Immature natural killer cell (primary cell): ENCODE data around the gene ZFP91. TPM values are rescaled to one million over a fixed set of nuclear protein-coding genes. Genes with fewer than 3 reads are reported as not detected.
A peak's percentile ranks its signal among the peaks of the same experiment; 100 is the strongest.

Experiments
- DNase-seq, 3 donors: peaks; one replicate each; pipeline ENCODE4 v3.0.0; 2022; ENCODE audit warnings: mixed read lengths in 1 of 3
- H3K27ac Mint-ChIP-seq, 6 donors: one replicate each; pipeline ENCODE4 v1.8.0; 2020; ENCODE audit warnings: mixed read lengths in 6 of 6, mild to moderate bottlenecking in 5 of 6, inconsistent platforms in 4 of 6, moderate library complexity in 3 of 6
- H3K27me3 Mint-ChIP-seq, 3 donors: one replicate each; pipeline ENCODE4 v1.8.0; 2020 to 2021; ENCODE audit warnings: low read depth in 3 of 3, mild to moderate bottlenecking in 3 of 3, mixed read lengths in 3 of 3, moderate library complexity in 3 of 3, inconsistent platforms in 1 of 3
- H3K36me3 Mint-ChIP-seq, 3 donors: one replicate each; pipeline ENCODE4 v1.8.0; 2020; ENCODE audit warnings: mixed read lengths in 3 of 3, inconsistent platforms in 2 of 3, mild to moderate bottlenecking in 2 of 3
- H3K4me1 Mint-ChIP-seq, 2 donors: one replicate each; pipeline ENCODE4 v1.8.0; 2020; ENCODE audit warnings: inconsistent platforms in 2 of 2, mild to moderate bottlenecking in 2 of 2, mixed read lengths in 2 of 2, moderate library complexity in 1 of 2
- H3K4me3 Mint-ChIP-seq, 5 donors: one replicate each; pipeline ENCODE4 v1.8.0; 2020; ENCODE audit warnings: mild to moderate bottlenecking in 5 of 5, mixed read lengths in 5 of 5, inconsistent platforms in 3 of 5, moderate library complexity in 3 of 5
- H3K9me3 Mint-ChIP-seq, 6 donors: one replicate each; pipeline ENCODE4 v1.8.0; 2020; ENCODE audit warnings: mild to moderate bottlenecking in 6 of 6, mixed read lengths in 6 of 6, inconsistent platforms in 4 of 6, moderate library complexity in 3 of 6
- polyA plus RNA-seq, 3 donors: library from polyadenylated mRNA; unstranded; fragments of 300-500 nt; fragmentation: Illumina TruSeq; gene quantifications; one replicate each; pipeline ENCODE4 v1.2.3, GENCODE V29; 2021

Gene ZFP91
- polyA plus RNA-seq, 3 donors from 2014 or later = 6.6 to 15.4 (median 10.8) TPM

DNA sequence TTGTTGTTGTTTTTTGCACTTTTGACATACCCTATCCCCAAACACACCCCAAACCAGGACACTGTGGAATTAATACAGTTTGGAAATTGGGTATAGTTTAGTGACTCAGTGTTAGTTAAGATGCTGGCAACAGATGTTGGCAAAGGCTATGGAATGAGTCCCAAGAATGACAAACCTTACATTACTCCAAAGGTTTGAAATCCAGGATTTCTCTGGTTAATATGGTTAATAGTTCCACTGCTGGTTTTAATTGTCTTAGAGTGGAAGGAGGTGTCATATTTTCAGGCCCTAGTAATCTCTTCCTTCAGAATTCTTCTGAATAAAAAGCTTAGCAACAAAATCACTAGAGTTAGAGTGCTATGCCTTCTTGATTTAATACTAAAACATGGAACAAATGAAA lies 4.0 kb upstream of the ZFP91 start:
- Mint-ChIP-seq H3K4me1 (peaks cover 61 to 76% of the 10 kb centered on the region in 2 donors), H3K9me3 (no peaks in the 10 kb centered on the region), H3K27ac (peak overlapping the region; percentile 96 to 100 (median 99)), H3K36me3 (peaks cover 4 to 10% (median 9%) of the 10 kb centered on the region in 3 donors), H3K4me3 (peak overlapping the region; percentile 91 to 99 (median 96)), H3K27me3 (peaks cover 22 to 36% (median 35%) of the 10 kb centered on the region in 3 donors)
- no peak for DNase-seq

DNA sequence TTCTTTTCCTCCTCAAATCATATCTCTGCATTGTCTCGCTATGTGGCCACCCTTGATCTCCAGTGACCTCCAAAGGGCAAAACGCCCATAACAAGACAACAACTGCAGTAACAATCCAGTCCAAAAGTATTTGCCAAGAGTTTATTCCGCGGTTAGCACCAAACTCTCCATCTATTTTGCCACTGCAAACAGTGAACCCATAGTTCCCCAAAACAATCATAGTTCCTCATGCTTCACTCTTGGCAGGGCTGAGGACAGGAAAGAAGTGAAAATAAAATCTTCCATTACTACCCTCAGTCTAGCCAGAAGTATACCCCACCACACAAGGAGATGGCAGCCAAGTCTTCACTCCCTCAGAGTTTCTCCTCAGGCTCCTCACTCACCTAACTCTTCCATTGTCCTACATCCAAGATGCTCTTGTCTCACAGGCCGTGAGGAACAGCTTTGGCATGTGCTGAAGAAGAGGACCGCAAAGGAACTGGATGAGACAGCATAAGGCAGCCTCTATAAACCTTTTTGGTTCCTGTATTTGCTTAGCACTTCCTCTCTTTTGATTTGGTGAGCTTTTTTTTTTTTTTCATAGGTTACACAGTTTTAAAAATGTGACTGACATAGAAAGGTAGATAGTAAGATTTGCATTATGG lies 3.4 kb upstream of the ZFP91 start, which contains the start of gene LPXN:
LPXN (minus strand) TSS at position 480 of the 644 bp plus-strand sequence; CDS start at position 396, 84 bp downstream.
- peak; percentile 43 to 61 (median 56) for DNase-seq
- H3K36me3 Mint-ChIP-seq = peaks cover 0 to 6% (median 3%) of the 10 kb centered on the region in 3 donors
- H3K27me3 Mint-ChIP-seq = peaks cover 22 to 37% (median 36%) of the 10 kb centered on the region in 3 donors
- no peaks in the 10 kb centered on the region for H3K9me3 Mint-ChIP-seq
- H3K27ac Mint-ChIP-seq = peak within 1 kb of the TSS; percentile 96 to 100 (median 99)
- H3K4me1 Mint-ChIP-seq = peaks cover 66 to 79% of the 10 kb centered on the region in 2 donors
- H3K4me3 Mint-ChIP-seq = peak within 1 kb of the TSS; percentile 93 to 99 (median 98)

GRCh38 chr11:58576887-58577471 lies 1.9 kb upstream of the ZFP91 start:
- peaks cover 72 to 83% of the 10 kb centered on the region in 2 donors for H3K4me1 Mint-ChIP-seq

GRCh38 chr11:58577555-58578135 lies 1.2 kb upstream of the ZFP91 start:
- H3K4me1 Mint-ChIP-seq = peaks cover 74 to 84% of the 10 kb centered on the region in 2 donors
- DNase-seq = peak; percentile 81 to 83 (median 82)
- peak overlapping the region; percentile 96 to 100 (median 99) for H3K27ac Mint-ChIP-seq

More at GRCh38 chr11:58576887-58577471, 1.9 kb upstream of the ZFP91 start:
- DNase-seq = no peak
- H3K27ac Mint-ChIP-seq = peak overlapping the region; percentile 96 to 100 (median 99)
- H3K9me3 Mint-ChIP-seq = no peaks in the 10 kb centered on the region
- H3K4me3 Mint-ChIP-seq = peak overlapping the region; percentile 93 to 99 (median 98)
- peaks cover 22 to 37% (median 36%) of the 10 kb centered on the region in 3 donors for H3K27me3 Mint-ChIP-seq
- H3K36me3 Mint-ChIP-seq = peaks cover 0 to under 1% (median 0%) of the 10 kb centered on the region in 3 donors

DNA sequence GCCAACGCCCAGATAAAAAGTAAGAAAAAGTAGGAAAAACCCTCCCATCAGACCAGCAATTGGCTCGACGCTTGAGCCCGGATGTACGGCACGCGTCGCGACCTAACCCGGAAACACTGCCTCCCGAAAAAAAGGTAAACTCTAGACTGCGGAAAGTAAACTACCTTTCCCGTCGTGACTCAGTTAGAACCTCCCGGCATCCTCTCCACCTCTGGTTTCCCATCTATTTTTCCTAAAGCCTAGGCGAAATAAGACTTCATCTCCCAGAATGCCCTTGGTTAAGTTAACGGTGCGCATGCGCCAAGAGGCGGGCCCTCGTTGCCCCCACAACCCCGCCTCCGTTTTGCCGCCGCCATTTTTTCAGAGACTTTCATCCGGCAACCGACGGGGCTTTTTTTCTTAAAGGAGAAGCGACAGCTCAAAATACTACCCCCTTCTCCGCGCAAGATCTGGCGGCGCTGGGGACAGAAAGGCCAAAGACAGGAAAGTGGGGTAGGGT lies 678 bp upstream of the ZFP91 start:
- Mint-ChIP-seq H3K4me3 (peak overlapping the region; percentile 93 to 99 (median 98)), H3K36me3 (no peaks in the 10 kb centered on the region), H3K27me3 (peaks cover 22 to 37% (median 36%) of the 10 kb centered on the region in 3 donors), H3K27ac (peak overlapping the region; percentile 96 to 100 (median 99)), H3K9me3 (no peaks in the 10 kb centered on the region), H3K4me1 (peaks cover 76 to 85% of the 10 kb centered on the region in 2 donors)
- peak; percentile 96 for DNase-seq

More at GRCh38 chr11:58577555-58578135, 1.2 kb upstream of the ZFP91 start:
- Mint-ChIP-seq H3K9me3 (no peaks in the 10 kb centered on the region), H3K36me3 (no peaks in the 10 kb centered on the region), H3K4me3 (peak overlapping the region; percentile 93 to 99 (median 98)), H3K27me3 (peaks cover 22 to 37% (median 36%) of the 10 kb centered on the region in 3 donors)

DNA sequence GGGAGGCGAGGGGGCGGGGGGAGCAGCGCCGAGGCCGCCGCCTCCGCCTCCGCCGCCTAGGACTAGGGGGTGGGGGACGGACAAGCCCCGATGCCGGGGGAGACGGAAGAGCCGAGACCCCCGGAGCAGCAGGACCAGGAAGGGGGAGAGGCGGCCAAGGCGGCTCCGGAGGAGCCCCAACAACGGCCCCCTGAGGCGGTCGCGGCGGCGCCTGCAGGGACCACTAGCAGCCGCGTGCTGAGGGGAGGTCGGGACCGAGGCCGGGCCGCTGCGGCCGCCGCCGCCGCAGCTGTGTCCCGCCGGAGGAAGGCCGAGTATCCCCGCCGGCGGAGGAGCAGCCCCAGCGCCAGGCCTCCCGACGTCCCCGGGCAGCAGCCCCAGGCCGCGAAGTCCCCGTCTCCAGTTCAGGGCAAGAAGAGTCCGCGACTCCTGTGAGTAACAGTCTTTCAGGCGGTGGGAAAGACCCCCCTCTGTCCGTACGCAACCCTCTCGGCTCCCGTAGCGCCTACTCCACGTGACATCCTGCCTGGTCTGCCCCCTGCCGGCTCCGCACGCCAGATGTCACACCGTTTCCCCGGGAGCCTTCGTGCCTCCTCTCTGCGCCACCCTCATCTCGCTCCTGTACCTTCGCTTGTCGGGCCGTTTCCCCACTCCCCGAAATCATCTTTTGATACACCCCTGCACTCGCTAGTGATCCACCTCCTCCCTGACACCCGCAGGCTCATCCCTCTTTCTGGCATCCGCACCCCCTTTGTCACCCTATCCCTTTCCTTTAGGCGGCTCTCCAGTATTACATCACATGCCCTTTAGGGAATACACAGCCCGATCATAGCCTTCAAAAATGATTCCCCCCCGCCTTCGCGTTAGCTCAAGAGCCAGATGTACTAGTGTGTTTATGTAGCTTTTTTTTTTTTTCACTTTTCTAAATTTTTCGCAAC lies 598 bp downstream of the ZFP91 start:
- peaks cover 67 to 83% of the 10 kb centered on the region in 2 donors for H3K4me1 Mint-ChIP-seq
- H3K4me3 Mint-ChIP-seq = peak overlapping the region; percentile 97 to 99 (median 99)
- DNase-seq = peak; percentile 88 to 90 (median 89)
- no peaks in the 10 kb centered on the region for H3K36me3 Mint-ChIP-seq
- no peaks in the 10 kb centered on the region for H3K9me3 Mint-ChIP-seq
- H3K27me3 Mint-ChIP-seq = peaks cover 22 to 37% (median 36%) of the 10 kb centered on the region in 3 donors
- peak overlapping the region; percentile 98 to 100 (median 100) for H3K27ac Mint-ChIP-seq

GRCh38 chr11:58580311-58580710 lies 1.4 kb downstream of the ZFP91 start:
- Mint-ChIP-seq H3K4me1 (peaks cover 59 to 75% of the 10 kb centered on the region in 2 donors), H3K36me3 (no peaks in the 10 kb centered on the region), H3K4me3 (peak overlapping the region; percentile 97 to 99 (median 99)), H3K27me3 (peaks cover 22 to 34% (median 33%) of the 10 kb centered on the region in 3 donors), H3K27ac (peak overlapping the region; percentile 90 to 100 (median 98)), H3K9me3 (no peaks in the 10 kb centered on the region)
- no peak for DNase-seq

DNA sequence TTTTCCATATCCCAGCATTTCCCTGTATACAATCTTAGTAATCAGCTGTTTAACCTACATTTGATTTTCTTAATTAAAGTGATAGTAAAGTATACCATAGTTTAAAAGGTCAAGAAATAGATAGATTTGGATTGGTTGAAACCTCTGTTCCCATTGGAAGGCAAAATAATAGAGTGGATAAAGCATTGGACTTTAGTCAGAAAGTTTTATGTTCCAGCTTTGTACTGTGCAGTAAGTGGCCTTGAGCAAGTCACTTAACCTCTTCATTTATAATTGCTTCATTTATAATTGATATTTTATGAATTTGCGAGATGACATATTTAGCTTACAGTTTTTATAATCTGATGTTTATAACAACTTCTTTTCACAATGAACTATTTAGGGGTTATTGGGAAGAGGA lies 3.6 kb downstream of the ZFP91 start:
- H3K27me3 Mint-ChIP-seq = peaks cover 20 to 24% (median 23%) of the 10 kb centered on the region in 3 donors
- H3K4me1 Mint-ChIP-seq = peaks cover 43 to 75% of the 10 kb centered on the region in 2 donors
- peaks cover 0 to 10% (median 4%) of the 10 kb centered on the region in 3 donors for H3K36me3 Mint-ChIP-seq
- no peak for DNase-seq
- peak overlapping the region in 1 of 5 donors; percentile 14 for H3K4me3 Mint-ChIP-seq
- peak overlapping the region in 3 of 6 donors; percentile 19 to 62 (median 56) for H3K27ac Mint-ChIP-seq
- no peaks in the 10 kb centered on the region for H3K9me3 Mint-ChIP-seq

GRCh38 chr11:58586998-58587397 lies 8.1 kb downstream of the ZFP91 start:
- Mint-ChIP-seq H3K27ac (peak overlapping the region in 3 of 6 donors; percentile 3 to 68 (median 12)), H3K9me3 (no peaks in the 10 kb centered on the region), H3K36me3 (peaks cover 0 to 10% (median 4%) of the 10 kb centered on the region in 3 donors), H3K4me1 (peaks cover 23 to 87% of the 10 kb centered on the region in 2 donors), H3K27me3 (no peaks in the 10 kb centered on the region), H3K4me3 (no peak overlapping the region)
- DNase-seq = no peak

DNA sequence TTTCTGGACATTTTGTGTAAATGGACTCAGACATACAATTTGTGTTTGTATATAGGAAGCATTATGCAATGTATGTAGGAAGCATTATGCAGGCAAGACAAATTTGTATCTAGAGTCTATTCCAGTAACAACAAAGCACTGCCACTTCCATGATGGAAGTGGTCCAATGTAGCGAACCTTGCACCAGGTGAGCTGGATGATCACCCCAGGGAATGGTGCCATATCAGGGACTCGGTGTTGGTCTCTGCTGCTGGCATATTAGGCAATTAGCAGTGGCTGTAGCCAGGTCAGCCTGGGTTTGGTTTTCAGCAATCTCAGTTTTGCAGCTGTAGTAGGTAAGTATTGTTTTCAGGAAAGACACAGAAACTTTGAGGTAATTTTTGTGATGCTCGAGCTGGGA lies 12.8 kb downstream of the ZFP91 start:
- Mint-ChIP-seq H3K4me1 (peaks cover 34 to 92% of the 10 kb centered on the region in 2 donors), H3K4me3 (no peak overlapping the region), H3K36me3 (peaks cover 0 to 5% (median 0%) of the 10 kb centered on the region in 3 donors), H3K27ac (peak overlapping the region in 1 of 6 donors; percentile 13), H3K9me3 (no peaks in the 10 kb centered on the region), H3K27me3 (no peaks in the 10 kb centered on the region)
- DNase-seq = no peak

GRCh38 chr11:58592760-58593472 lies 14.1 kb downstream of the ZFP91 start:
- DNase-seq = no peak

GRCh38 chr11:58594826-58595225 lies 16.0 kb downstream of the ZFP91 start:
- H3K4me3 Mint-ChIP-seq = no peak overlapping the region
- H3K27me3 Mint-ChIP-seq = no peaks in the 10 kb centered on the region
- no peak for DNase-seq
- H3K9me3 Mint-ChIP-seq = no peaks in the 10 kb centered on the region
- no peak overlapping the region for H3K27ac Mint-ChIP-seq
- H3K36me3 Mint-ChIP-seq = peaks cover 0 to 5% (median 0%) of the 10 kb centered on the region in 3 donors
- peaks cover 49 to 88% of the 10 kb centered on the region in 2 donors for H3K4me1 Mint-ChIP-seq

More at GRCh38 chr11:58592760-58593472, 14.1 kb downstream of the ZFP91 start:
- Mint-ChIP-seq H3K36me3 (peaks cover 0 to 5% (median 0%) of the 10 kb centered on the region in 3 donors), H3K9me3 (no peaks in the 10 kb centered on the region), H3K4me3 (no peak overlapping the region), H3K27ac (no peak overlapping the region), H3K4me1 (peaks cover 37 to 91% of the 10 kb centered on the region in 2 donors), H3K27me3 (no peaks in the 10 kb centered on the region)
